HTR-8/SVneo (cell line): ENCODE data around the gene FAU.
A peak's percentile ranks its signal among the peaks of the same experiment; 100 is the strongest.

Experiments used
- DNase-seq: peaks from one replicate; pipeline ENCODE4 v3.0.0; 2011; ENCODE audit warnings: low spot score, mixed read lengths; ENCODE audit not compliant: insufficient read length
- FAIRE-seq: peaks from 2 replicates; lab custom pipeline; 2011; peaks lifted over from hg19 to GRCh38; lab: Jason Lieb, UNC

The FAU gene

GRCh38 chr11:65111159-65111743 is 10.7 kb downstream of the FAU start:
- FAIRE-seq: no peak

GRCh38 chr11:65110354-65110861 is 11.5 kb downstream of the FAU start:
- FAIRE-seq (no peak), DNase-seq (peak; percentile 83)

More at GRCh38 chr11:65111159-65111743, 10.7 kb downstream of the FAU start:
- no peak for DNase-seq

DNA sequence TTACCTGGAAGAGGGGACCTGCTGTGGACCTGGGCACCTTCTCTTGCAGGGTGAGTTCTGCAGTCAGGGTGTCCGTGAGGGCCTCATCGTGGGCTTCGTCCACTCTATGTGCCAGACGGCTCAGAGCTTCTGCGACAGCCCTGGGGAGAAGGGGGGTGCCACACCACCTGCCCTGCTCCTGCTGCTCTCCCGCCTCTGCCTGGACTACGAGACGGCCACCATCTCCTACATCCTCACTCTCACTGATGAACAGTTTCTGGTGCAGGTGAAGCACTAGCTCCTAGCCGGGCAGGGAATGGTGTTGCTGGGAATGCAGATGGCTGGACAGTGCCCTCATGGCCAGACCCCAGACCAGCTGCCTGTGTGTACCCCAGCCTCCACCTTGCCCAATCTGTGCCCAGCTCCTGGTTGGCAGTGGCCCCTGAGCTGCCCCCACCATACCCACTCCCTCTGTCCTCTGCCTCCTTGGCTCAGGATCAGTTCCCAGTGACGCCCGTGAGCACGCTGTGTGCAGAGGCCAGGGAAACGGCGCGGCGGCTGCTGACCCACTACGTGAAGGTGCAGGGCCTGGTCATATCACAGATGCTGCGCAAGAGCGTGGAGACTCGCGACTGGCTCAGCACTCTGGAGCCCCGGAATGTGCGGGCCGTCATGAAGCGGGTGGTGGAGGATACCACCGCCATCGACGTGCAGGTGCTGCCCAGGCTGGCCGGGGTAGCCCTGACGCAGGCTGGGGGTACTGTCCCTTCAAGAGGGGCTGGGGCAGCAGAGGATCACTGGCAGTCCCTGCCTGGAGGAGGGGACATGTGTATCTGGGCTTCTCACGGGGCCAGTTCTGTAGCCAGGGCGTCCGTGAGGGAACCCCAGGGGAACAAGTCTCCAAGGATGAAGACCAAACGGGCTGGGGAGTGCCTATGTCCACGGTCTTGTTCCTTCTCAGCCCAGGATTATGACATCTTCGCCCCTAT is 12.4 kb downstream of the FAU start:
- DNase-seq (no peak), FAIRE-seq (no peak)

DNA sequence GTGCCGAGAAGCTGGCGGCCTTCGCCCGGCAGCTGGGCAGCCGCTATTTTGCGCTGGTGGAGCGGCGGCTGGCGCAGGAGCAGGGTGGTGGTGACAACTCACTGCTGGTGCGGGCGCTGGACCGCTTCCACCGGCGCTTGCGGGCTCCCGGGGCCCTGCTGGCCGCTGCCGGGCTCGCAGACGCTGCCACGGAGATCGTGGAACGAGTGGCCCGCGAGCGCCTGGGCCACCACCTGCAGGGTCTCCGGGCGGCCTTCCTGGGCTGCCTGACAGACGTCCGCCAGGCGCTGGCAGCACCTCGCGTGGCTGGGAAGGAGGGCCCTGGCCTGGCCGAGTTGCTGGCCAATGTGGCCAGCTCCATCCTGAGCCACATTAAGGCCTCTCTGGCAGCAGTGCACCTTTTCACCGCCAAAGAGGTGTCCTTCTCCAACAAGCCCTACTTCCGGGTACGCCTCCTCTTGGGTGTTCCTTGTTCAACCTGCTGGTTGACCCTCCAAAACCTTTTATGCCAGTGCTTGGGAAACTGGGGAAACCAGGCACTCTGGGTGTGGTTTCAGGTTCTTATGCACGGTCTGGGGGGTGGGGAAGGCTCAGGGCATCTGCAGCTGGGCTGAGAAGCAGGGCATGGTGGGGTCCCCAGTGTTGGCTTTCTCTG is 13.3 kb downstream of the FAU start:
- no peak for DNase-seq
- FAIRE-seq: no peak

DNA sequence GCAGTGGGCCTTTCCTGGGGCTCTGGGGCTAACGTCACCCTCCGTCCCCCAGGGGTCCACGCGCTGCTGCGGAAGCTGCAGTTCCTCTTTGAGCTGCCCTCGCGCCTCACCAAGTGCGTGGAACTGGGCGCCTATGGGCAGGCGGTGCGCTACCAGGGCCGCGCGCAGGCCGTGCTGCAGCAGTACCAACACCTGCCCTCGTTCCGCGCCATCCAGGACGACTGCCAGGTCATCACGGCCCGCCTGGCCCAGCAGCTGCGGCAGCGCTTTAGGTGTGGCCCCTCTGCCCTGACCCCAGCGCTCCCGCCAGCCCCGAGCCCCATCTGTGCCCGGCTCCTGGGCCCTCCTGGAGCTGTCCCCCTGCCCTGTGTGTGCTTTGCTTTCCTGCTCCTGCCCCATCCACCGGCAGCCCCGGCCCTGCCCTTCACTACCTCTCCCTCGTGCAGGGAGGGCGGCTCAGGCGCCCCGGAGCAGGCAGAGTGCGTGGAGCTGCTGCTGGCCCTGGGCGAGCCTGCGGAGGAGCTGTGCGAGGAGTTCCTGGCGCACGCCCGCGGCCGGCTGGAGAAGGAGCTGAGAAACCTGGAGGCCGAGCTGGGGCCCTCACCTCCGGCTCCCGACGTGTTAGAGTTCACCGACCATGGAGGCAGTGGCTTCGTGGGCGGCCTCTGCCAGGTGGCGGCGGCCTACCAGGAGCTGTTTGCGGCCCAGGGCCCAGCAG is 14.0 kb downstream of the FAU start:
- FAIRE-seq (no peak), DNase-seq (no peak)

DNA sequence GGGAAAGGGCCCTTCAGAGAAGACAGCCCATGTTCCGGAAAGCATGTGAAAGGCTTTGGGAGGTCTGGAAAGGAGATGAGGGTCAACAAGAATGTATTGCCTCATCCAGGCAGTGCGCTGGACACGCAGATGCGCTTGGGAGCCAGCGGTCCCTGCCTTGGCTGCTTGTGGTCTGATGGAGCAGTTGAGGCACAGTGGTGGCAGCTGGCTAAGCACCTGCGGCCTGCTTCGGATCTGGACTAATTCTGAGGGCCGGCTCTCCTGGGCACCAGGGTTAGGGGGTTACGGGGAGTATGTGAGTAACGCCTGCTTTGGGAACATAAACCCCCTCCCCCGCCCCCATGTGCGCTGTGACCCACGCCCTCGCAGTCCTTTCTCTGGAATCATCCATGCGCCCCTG is 14.9 kb downstream of the FAU start:
- FAIRE-seq (no peak), DNase-seq (no peak)

DNA sequence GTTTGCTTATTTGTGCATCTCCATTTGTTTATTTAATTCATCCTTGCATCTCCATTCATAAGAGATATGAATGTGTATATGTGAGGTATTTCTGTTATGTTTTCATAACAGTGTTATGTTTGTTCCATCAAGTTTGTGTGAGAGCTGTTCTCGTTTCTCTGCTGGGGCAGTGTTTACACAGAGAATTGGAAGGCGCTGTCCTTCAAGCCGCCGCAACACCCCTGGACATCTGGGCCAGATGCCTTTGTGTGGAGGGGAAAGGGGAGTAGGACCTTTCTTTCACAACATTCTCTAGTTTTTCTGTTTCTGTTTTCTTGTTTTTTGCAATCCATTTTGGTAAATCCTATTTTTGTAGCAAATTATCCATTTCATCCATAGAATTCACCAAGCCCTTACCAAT is 17.3 kb downstream of the FAU start:
- DNase-seq: no peak
- no peak for FAIRE-seq

DNA sequence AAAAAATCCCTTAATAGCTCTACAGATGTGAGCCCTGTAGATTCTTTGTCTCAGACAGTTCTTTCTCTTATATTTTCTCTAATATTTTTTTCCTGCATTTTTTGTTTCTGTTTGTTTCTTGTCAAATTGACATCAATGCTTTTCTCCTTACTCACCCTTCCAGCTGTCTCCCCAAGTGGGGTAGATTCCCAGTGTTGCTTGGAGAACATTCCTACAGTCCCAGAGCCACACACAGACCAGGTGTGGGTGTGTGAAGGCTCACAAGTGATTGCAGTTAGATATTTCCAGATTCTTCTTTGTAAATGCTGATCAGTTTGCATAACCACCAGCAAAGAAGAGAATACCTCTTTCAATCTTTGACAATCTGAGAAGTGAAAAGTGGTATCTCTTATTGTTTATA is 18.5 kb downstream of the FAU start:
- DNase-seq (no peak), FAIRE-seq (no peak)

- FAIRE-seq (no peak), DNase-seq (no peak)
These were observed 19.5 kb downstream of the FAU start for GRCh38 chr11:65102142-65103095.

GRCh38 chr11:65100674-65101350 is 21.1 kb downstream of the FAU start:
- DNase-seq (no peak), FAIRE-seq (no peak)

DNA sequence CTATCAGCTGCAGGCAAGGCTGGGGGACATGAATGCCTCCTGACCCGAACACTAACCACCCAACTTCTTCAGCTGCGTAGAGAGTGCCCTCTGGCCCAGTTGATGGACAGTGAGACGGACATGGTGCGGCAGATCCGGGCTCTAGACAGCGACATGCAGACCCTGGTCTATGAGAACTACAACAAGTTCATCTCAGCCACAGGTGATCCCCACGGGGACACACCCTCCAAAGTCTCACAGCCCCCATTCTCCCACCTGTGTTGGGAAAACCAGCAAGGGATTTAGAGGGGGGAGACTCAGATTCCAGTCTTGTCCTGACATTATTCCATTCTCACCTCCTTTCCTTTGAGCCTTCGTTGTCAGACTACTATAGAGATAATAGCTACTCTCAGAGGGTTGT is 25.0 kb downstream of the FAU start:
- FAIRE-seq: no peak
- DNase-seq: no peak

DNA sequence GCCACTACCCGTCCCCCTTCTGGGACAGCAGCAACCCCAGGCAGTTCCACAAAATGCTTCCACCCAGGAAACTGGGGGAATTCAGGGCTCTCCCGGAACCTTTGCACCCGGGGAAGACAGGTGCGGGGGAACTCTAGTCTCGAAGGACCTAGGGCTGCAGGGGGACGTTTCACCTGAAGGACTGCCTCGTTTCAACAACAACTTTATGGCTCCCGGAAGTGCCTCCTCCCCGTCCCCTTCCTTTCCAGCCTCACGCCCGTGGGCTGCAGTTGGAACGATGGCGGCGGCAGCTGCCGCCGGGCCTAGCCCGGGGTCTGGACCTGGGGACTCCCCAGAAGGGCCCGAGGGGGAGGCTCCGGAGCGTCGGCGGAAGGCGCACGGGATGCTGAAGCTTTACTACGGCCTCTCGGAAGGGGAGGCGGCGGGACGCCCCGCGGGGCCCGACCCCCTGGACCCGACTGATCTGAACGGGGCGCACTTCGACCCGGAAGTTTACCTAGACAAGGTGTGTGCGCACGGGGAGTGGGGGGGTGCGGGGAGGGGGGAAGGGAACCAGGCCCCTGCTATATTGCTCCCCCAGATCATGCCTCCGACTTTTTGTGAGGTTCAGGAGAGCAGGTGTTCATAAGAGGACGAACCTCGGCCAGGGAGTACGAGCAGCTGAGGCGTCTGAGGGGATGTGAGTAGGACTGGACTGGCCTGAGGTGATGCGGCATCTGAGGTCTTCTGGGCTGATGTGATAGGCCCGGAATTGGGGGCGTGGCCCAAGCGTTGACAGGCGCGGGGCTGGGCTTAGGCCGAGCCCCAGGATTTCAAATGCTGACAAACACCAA is 25.7 kb downstream of the FAU start, which contains the start of gene VPS51:
VPS51 (plus strand) TSS at position 241 of the 833 bp plus-strand sequence; CDS start at position 278, 37 bp downstream.
- DNase-seq (peak; percentile 90), FAIRE-seq (no peak)

GRCh38 chr11:65095427-65095826 is 26.5 kb downstream of the FAU start:
- no peak for FAIRE-seq
- no peak for DNase-seq

DNA sequence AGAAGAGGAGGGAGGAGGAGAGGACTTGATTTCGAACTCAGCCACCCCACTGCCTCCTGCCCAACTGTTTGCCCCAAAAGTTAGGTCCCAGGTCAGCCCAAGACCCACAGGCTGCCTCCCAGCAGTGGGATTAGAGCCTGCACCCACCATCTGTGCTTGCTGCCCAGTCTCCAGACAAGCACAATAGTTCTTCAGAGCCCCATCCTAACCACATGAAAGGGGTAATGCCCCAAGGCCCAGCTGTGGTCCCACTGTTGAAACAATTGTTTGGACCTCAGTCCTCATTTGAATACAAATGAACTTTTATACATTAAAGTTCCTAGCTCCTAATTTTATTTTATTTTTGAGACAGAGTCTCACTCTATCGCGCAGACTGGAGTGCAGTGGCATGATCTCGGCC is 31.3 kb downstream of the FAU start:
- DNase-seq: no peak
- no peak for FAIRE-seq

DNA sequence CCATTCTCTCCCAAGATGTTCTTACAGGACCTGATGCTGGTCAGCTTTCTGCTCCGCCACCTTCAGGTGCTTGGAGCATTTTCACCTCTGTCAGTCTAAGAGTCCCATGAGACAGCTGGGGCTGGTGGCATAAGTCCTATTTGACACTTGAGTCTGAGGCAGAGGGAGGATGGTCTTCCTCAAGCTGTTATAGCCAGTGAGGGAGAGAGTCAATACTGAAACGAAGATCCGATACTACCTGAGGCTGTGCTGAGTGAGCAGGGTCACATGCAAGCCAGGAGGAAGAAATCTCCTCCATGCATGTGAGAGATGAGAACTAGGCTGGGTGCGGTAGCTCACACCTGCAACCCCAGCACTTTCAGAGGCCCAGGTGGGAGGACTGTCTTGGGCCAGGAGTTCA is 32.3 kb downstream of the FAU start:
- no peak for FAIRE-seq

DNA sequence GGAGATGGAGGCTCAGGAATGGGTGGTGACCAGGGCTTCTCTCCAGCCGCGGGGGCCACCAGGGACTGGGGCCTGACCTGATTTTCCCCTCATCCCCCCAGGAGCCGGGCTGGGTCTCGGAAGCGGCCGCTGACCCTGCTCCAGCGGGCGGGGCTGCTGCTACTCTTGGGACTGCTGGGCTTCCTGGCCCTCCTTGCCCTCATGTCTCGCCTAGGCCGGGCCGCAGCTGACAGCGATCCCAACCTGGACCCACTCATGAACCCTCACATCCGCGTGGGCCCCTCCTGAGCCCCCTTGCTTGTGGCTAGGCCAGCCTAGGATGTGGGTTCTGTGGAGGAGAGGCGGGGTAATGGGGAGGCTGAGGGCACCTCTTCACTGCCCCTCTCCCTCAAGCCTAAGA is 34.1 kb downstream of the FAU start:
- FAIRE-seq: no peak
- DNase-seq: no peak

More for the DNA sequence above, 32.3 kb downstream of the FAU start:
- DNase-seq: no peak

DNA sequence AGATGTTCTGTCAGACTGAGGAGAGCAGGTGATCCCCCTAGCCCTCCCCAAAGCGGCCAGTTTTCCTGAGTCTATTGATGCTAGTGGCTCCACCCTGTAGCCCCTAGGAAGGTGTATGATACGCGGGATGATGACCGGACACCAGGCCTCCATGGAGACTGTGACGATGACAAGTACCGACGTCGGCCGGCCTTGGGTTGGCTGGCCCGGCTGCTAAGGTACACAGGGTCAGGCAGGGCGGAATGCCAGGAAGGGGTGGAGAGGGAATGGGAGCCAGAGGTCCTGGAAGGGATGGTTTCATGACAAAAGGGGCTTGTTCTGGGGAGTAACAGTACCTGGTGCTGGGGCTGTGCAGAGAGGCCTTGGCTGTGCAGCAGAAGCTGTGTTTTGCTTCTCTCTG is 34.7 kb downstream of the FAU start:
- no peak for DNase-seq

GRCh38 chr11:65086809-65087208 is 35.1 kb downstream of the FAU start:
- no peak for DNase-seq
- no peak for FAIRE-seq

More for the DNA sequence above, 34.7 kb downstream of the FAU start:
- no peak for FAIRE-seq
